Loucy (cell line): Measurements from ENCODE around the gene MMP19.

Source experiments
- H2AFZ ChIP-seq: fragments of 200-600 bp; sonication (generic); 2 replicates; pipeline ENCODE4 v1.6.0; 2016; ENCODE audit warnings: antibody characterized with exemption, mild to moderate bottlenecking, low read length, moderate library complexity
- H3F3A ChIP-seq: fragments of 200-600 bp; 2 replicates; pipeline ENCODE4 v1.6.0; 2016; ENCODE audit warnings: antibody characterized with exemption, low read depth, mild to moderate bottlenecking
- H3K27me3 ChIP-seq: fragments of 200-600 bp; sonication (generic); 2 replicates; pipeline ENCODE4 v1.6.1; 2014; ENCODE audit warnings: low read length, mild to moderate bottlenecking; ENCODE audit not compliant: insufficient read depth, poor library complexity, severe bottlenecking
- H3K36me3 ChIP-seq: fragments of 200-600 bp; sonication (generic); 2 replicates; pipeline ENCODE4 v1.6.1; 2016; ENCODE audit warnings: low read length; ENCODE audit not compliant: insufficient read depth
- H3K4me1 ChIP-seq: fragments of 200-600 bp; sonication (generic); 2 replicates; pipeline ENCODE4 v1.5.1; 2014; ENCODE audit warnings: low read length, mild to moderate bottlenecking; ENCODE audit not compliant: insufficient read depth, poor library complexity, severe bottlenecking
- H3K4me2 ChIP-seq: fragments of 200-600 bp; sonication (generic); 2 replicates; pipeline ENCODE4 v1.6.0; 2014; ENCODE audit warnings: antibody characterized with exemption, low read length, low read depth, mild to moderate bottlenecking; ENCODE audit not compliant: poor library complexity, severe bottlenecking
- H3K4me3 ChIP-seq: fragments of 200-600 bp; sonication (generic); 2 replicates; pipeline ENCODE4 v1.5.1; 2014; ENCODE audit warnings: low read length, mild to moderate bottlenecking, mixed read lengths; ENCODE audit not compliant: poor library complexity, severe bottlenecking
- H3K79me2 ChIP-seq: fragments of 200-600 bp; sonication (generic); 2 replicates; pipeline ENCODE4 v1.6.1; 2014; ENCODE audit warnings: low read length; ENCODE audit not compliant: insufficient read depth
- H3K9ac ChIP-seq: fragments of 200-600 bp; sonication (generic); 2 replicates; pipeline ENCODE4 v1.6.0; 2014; ENCODE audit warnings: mild to moderate bottlenecking, low read depth, low read length, moderate library complexity; ENCODE audit not compliant: poor library complexity, severe bottlenecking
- H3K9me2 ChIP-seq: fragments of 200-600 bp; sonication (generic); replicated peaks from 2 replicates; pipeline ENCODE4 v1.6.1; 2016; ENCODE audit warnings: low read depth, low read length, mixed read lengths
- H3K9me3 ChIP-seq: fragments of 200-600 bp; sonication (generic); 2 replicates; pipeline ENCODE4 v1.6.1; 2014; ENCODE audit warnings: mild to moderate bottlenecking, antibody characterized with exemption, low read length, low read depth; ENCODE audit not compliant: insufficient read depth
- H4K20me1 ChIP-seq: fragments of 200-600 bp; sonication (generic); 2 replicates; pipeline ENCODE4 v1.6.0; 2014; ENCODE audit warnings: antibody characterized with exemption, low read length, mild to moderate bottlenecking; ENCODE audit not compliant: insufficient read depth, poor library complexity, severe bottlenecking
- CTCF ChIP-seq: fragments of 200-600 bp; sonication (generic); conservative IDR thresholded peaks from 2 replicates; pipeline ENCODE4 v1.5.1; 2014; ENCODE audit warnings: mild to moderate bottlenecking, antibody characterized with exemption, low read length
- EZH2phosphoT487 ChIP-seq: fragments of 200-600 bp; IDR thresholded peaks from 2 replicates; pipeline ENCODE4 v1.6.1; 2018; ENCODE audit warnings: antibody characterized with exemption, mild to moderate bottlenecking, moderate library complexity, borderline replicate concordance

MMP19 gene

GRCh38 chr12:55850401-55850800, 7.7 kb upstream of the MMP19 start:
- Histone ChIP-seq H3K9ac (no peak overlapping the region), H3K36me3 (no peaks in the 10 kb centered on the region), H3K4me2 (no peak overlapping the region), H3K79me2 (no peaks in the 10 kb centered on the region), H3K4me1 (no peaks in the 10 kb centered on the region), H3K9me3 (no peaks in the 10 kb centered on the region), H3F3A (no peaks in the 10 kb centered on the region), H4K20me1 (no peaks in the 10 kb centered on the region), H3K9me2 (no peaks in the 10 kb centered on the region), H3K27me3 (no peaks in the 10 kb centered on the region), H3K4me3 (no peak overlapping the region), H2AFZ (no peak overlapping the region)
- no peak for TF ChIP-seq EZH2phosphoT487
- no peak for TF ChIP-seq CTCF

GRCh38 chr12:55849616-55850343, 7.0 kb upstream of the MMP19 start:
- Histone ChIP-seq H2AFZ (no peak overlapping the region), H3K79me2 (no peaks in the 10 kb centered on the region), H4K20me1 (no peaks in the 10 kb centered on the region), H3K27me3 (no peaks in the 10 kb centered on the region), H3K9ac (no peak overlapping the region), H3K4me3 (no peak overlapping the region), H3K36me3 (no peaks in the 10 kb centered on the region), H3F3A (no peaks in the 10 kb centered on the region), H3K4me1 (no peaks in the 10 kb centered on the region), H3K9me2 (no peaks in the 10 kb centered on the region), H3K9me3 (no peaks in the 10 kb centered on the region), H3K4me2 (no peak overlapping the region)
- TF ChIP-seq EZH2phosphoT487: no peak
- TF ChIP-seq CTCF: no peak

- H3K9ac ChIP-seq: no peak overlapping the region
- H4K20me1 ChIP-seq: no peaks in the 10 kb centered on the region
- H3K36me3 ChIP-seq: no peaks in the 10 kb centered on the region
- no peak overlapping the region for H3K4me2 ChIP-seq
- peak overlapping the region; percentile 66; the same call in 1 of the 2 replicates for H2AFZ ChIP-seq
- no peaks in the 10 kb centered on the region for H3K79me2 ChIP-seq
- H3K4me3 ChIP-seq: no peak overlapping the region
- no peaks in the 10 kb centered on the region for H3K4me1 ChIP-seq
- TF ChIP-seq EZH2phosphoT487 (no peak), CTCF (no peak)
- no peaks in the 10 kb centered on the region for H3F3A ChIP-seq
- no peaks in the 10 kb centered on the region for H3K9me2 ChIP-seq
- no peaks in the 10 kb centered on the region for H3K9me3 ChIP-seq
- H3K27me3 ChIP-seq: no peaks in the 10 kb centered on the region
Observed at GRCh38 chr12:55847603-55848291, 5.0 kb upstream of the MMP19 start.
